ENCODE measurements around the gene PTGS1.
"Not testable (repeated sequence)": the region's sequence is repeated elsewhere in the genome, so short reads cannot be mapped to it uniquely, and the experiment has no call there.

The PTGS1 gene

GRCh38 chr9:122370869-122371755 is at the start of gene PTGS1:
Gene PTGS1 (plus strand): TSS chr9:122371024. CDS start chr9:122371085, 61 bp downstream.
- no peak for TF ChIP-seq CTCF (IDR thresholded peaks at IDR 0.05; ENCODE audit: borderline replicate concordance, insufficient read depth, low read depth, low read length)
- peak within 1 kb of the TSS; percentile 42 for H3K4me3 ChIP-seq (ENCODE audit: low read depth, low read length)

GRCh38 chr9:122322553-122322952 is 48.3 kb upstream of the PTGS1 start:
- TF ChIP-seq CTCF (IDR thresholded peaks at IDR 0.05; ENCODE audit: borderline replicate concordance, insufficient read depth, low read depth, low read length): no peak

GRCh38 chr9:122324665-122325064 is 46.2 kb upstream of the PTGS1 start:
- not testable (repeated sequence) for H3K4me3 ChIP-seq (ENCODE audit: low read depth, low read length)

More at GRCh38 chr9:122322553-122322952, 48.3 kb upstream of the PTGS1 start:
- no peak overlapping the region for H3K4me3 ChIP-seq (ENCODE audit: low read depth, low read length)

- no peak overlapping the region for H3K4me3 ChIP-seq (ENCODE audit: low read depth, low read length)
- TF ChIP-seq CTCF (IDR thresholded peaks at IDR 0.05; ENCODE audit: borderline replicate concordance, insufficient read depth, low read depth, low read length): no peak
Measured at GRCh38 chr9:122325124-122325523, 45.7 kb upstream of the PTGS1 start.

- TF ChIP-seq CTCF (IDR thresholded peaks at IDR 0.05; ENCODE audit: borderline replicate concordance, insufficient read depth, low read depth, low read length): no peak
- no peak overlapping the region for H3K4me3 ChIP-seq (ENCODE audit: low read depth, low read length)
Measured at GRCh38 chr9:122327175-122327574, 43.6 kb upstream of the PTGS1 start.

- H3K4me3 ChIP-seq (ENCODE audit: low read depth, low read length): no peak overlapping the region
- no peak for TF ChIP-seq CTCF (IDR thresholded peaks at IDR 0.05; ENCODE audit: borderline replicate concordance, insufficient read depth, low read depth, low read length)
Measured at GRCh38 chr9:122329597-122329996, 41.2 kb upstream of the PTGS1 start.

- H3K4me3 ChIP-seq (ENCODE audit: low read depth, low read length): not testable (repeated sequence)
Measured at GRCh38 chr9:122330466-122330865, 40.4 kb upstream of the PTGS1 start.

- no peak for TF ChIP-seq CTCF (IDR thresholded peaks at IDR 0.05; ENCODE audit: borderline replicate concordance, insufficient read depth, low read depth, low read length)
- no peak overlapping the region for H3K4me3 ChIP-seq (ENCODE audit: low read depth, low read length)
Measured at GRCh38 chr9:122331523-122331927, 39.3 kb upstream of the PTGS1 start.

All from GM12875 (cell line).